Gastrocnemius medialis (tissue), 4 donors: Measurements from ENCODE around the gene PRLH. TPM values are rescaled to one million over a fixed set of nuclear protein-coding genes. Genes with fewer than 3 reads are reported as not detected.

Experiments
- ATAC-seq, 2 donors: fragments of 150-250 bp; one replicate each; pipeline ENCODE4 v1.9.1; 2016
- DNase-seq, 2 donors: peaks; one replicate each; pipeline ENCODE4 v3.0.0-alpha.2; 2019
- H3K27ac ChIP-seq, 4 donors: fragments of 200-600 bp; sonication (generic); 1 replicate in 1 of 4; 2 replicates in 3 of 4; pipeline ENCODE4 v1.5.1; 2016 to 2018; ENCODE audit warnings: mild to moderate bottlenecking in 2 of 4, moderate library complexity in 1 of 4
- H3K27me3 ChIP-seq, 3 donors: fragments of 200-600 bp; sonication (generic) in 2 of 3; 1 replicate in 1 of 3; 2 replicates in 2 of 3; pipeline versions ENCODE4 v1.5.1 to v1.6.0; 2016 to 2019; ENCODE audit warnings: mild to moderate bottlenecking in 1 of 3, moderate library complexity in 1 of 3
- H3K36me3 ChIP-seq, 2 donors: fragments of 200-600 bp; sonication (generic) in 1 of 2; one replicate each; pipeline ENCODE4 v1.5.1; 2017 to 2018
- H3K4me1 ChIP-seq, 2 donors: fragments of 200-600 bp; sonication (generic) in 1 of 2; one replicate each; pipeline ENCODE4 v1.5.1; 2016 to 2017; ENCODE audit warnings: mild to moderate bottlenecking in 2 of 2
- H3K4me3 ChIP-seq, 4 donors: fragments of 200-600 bp; sonication (generic) in 3 of 4; 1 replicate in 1 of 4; 2 replicates in 3 of 4; pipeline ENCODE4 v1.5.1; 2016 to 2019; ENCODE audit warnings: mild to moderate bottlenecking in 2 of 4
- H3K9me3 ChIP-seq, 3 donors: fragments of 200-600 bp; sonication (generic) in 2 of 3; 1 replicate in 1 of 3; 2 replicates in 2 of 3; pipeline ENCODE4 v1.5.1; 2016 to 2019
- CTCF ChIP-seq, 5 experiments: fragments of 450-650 bp in 3 of 5; fragments of 200-600 bp in 2 of 5; sonication (generic) in 2 of 5; IDR thresholded peaks in 4 of 5; conservative IDR thresholded peaks in 1 of 5; 1 replicate in 4 of 5; 2 replicates in 1 of 5; pipeline ENCODE4 v1.5.1; 2016 to 2019; ENCODE audit warnings: antibody characterized with exemption in 5 of 5, mild to moderate bottlenecking in 3 of 5, moderate library complexity in 3 of 5
- POLR2A ChIP-seq, 2 donors: fragments of 450-650 bp; IDR thresholded peaks; one replicate each; pipeline ENCODE4 v1.6.1; 2017; ENCODE audit warnings: antibody characterized with exemption in 2 of 2, mild to moderate bottlenecking in 2 of 2, moderate library complexity in 2 of 2
- in situ Hi-C, 4 donors: fragments of 200-750 bp; cut with MboI; loops; one replicate each; pipeline versions ENCODE4 v1.15.0 to v1.8.0; 2017; ENCODE audit warnings: low sequenced_read_pairs in 4 of 4
- intact Hi-C: fragments of 100-400 bp; cut with DNase I; formaldehyde crosslinking; loops from one replicate; pipeline ENCODE4 v1.15.1; 2023; ENCODE audit warnings: low total_unique reads
- total RNA-seq, 4 donors: library from RNA; depleted of rRNA; stranded (reverse); fragments of >200 nt; gene quantifications; one replicate each; pipeline versions ENCODE4 v1.1.0 to v1.2.3, GENCODE V29; 2016

The PRLH gene
- total RNA-seq, 4 donors from 2014 or later: not detected

GRCh38 chr2:237538001-237538720, 28.2 kb upstream of the PRLH start:
- in situ Hi-C loops: no loop called here
- H3K4me1 ChIP-seq: peaks cover 6 to 10% of the 10 kb centered on the region in 2 donors

GRCh38 chr2:237538901-237539300, 27.5 kb upstream of the PRLH start:
- intact Hi-C loops: no loop called here
- peaks cover 6 to 10% of the 10 kb centered on the region in 2 donors for H3K4me1 ChIP-seq
- H3K9me3 ChIP-seq: no peaks in the 10 kb centered on the region
- no peaks in the 10 kb centered on the region for H3K36me3 ChIP-seq
- H3K4me3 ChIP-seq: no peak overlapping the region
- no peak overlapping the region for H3K27ac ChIP-seq
- DNase-seq (no peak), ATAC-seq (no peak)
- no peaks in the 10 kb centered on the region for H3K27me3 ChIP-seq
- in situ Hi-C loops: no loop called here
- TF ChIP-seq CTCF (IDR thresholded peaks at IDR 0.05 in 4 of 5, conservative IDR thresholded peaks at IDR 0.05 in 1 of 5) (no peak), POLR2A (IDR thresholded peaks at IDR 0.05) (no peak)

More at GRCh38 chr2:237538001-237538720, 28.2 kb upstream of the PRLH start:
- DNase-seq: no peak
- Histone ChIP-seq H3K27me3 (no peaks in the 10 kb centered on the region), H3K9me3 (no peaks in the 10 kb centered on the region), H3K27ac (no peak overlapping the region), H3K4me3 (no peak overlapping the region), H3K36me3 (no peaks in the 10 kb centered on the region)
- TF ChIP-seq CTCF (IDR thresholded peaks at IDR 0.05 in 4 of 5, conservative IDR thresholded peaks at IDR 0.05 in 1 of 5): no peak
- TF ChIP-seq POLR2A (IDR thresholded peaks at IDR 0.05): no peak
- intact Hi-C loops: no loop called here
- no peak for ATAC-seq

- no peak for TF ChIP-seq POLR2A (IDR thresholded peaks at IDR 0.05)
- Histone ChIP-seq H3K36me3 (no peaks in the 10 kb centered on the region), H3K27me3 (no peaks in the 10 kb centered on the region), H3K9me3 (no peaks in the 10 kb centered on the region), H3K27ac (no peak overlapping the region), H3K4me3 (no peak overlapping the region), H3K4me1 (peaks cover 6 to 10% of the 10 kb centered on the region in 2 donors)
- in situ Hi-C loops (no loop called here), intact Hi-C loops (no loop called here)
- no peak for DNase-seq
- ATAC-seq: no peak
Measured at GRCh38 chr2:237539681-237540080, 26.7 kb upstream of the PRLH start.

GRCh38 chr2:237540223-237540775, 26.1 kb upstream of the PRLH start:
- Histone ChIP-seq H3K9me3 (no peaks in the 10 kb centered on the region), H3K4me1 (peaks cover 6 to 10% of the 10 kb centered on the region in 2 donors), H3K4me3 (no peak overlapping the region), H3K27me3 (no peaks in the 10 kb centered on the region), H3K36me3 (no peaks in the 10 kb centered on the region), H3K27ac (no peak overlapping the region)
- no peak for DNase-seq
- ATAC-seq: peak in 1 of 2 donors; percentile 19
- in situ Hi-C loops (no loop called here), intact Hi-C loops (no loop called here)
- no peak for TF ChIP-seq CTCF (IDR thresholded peaks at IDR 0.05 in 4 of 5, conservative IDR thresholded peaks at IDR 0.05 in 1 of 5)
- TF ChIP-seq POLR2A (IDR thresholded peaks at IDR 0.05): no peak

GRCh38 chr2:237540823-237541222, 25.6 kb upstream of the PRLH start:
- ATAC-seq: peak; percentile 75 to 84
- Histone ChIP-seq H3K36me3 (no peaks in the 10 kb centered on the region), H3K9me3 (no peaks in the 10 kb centered on the region), H3K4me1 (peaks cover 6 to 10% of the 10 kb centered on the region in 2 donors), H3K27ac (no peak overlapping the region), H3K4me3 (no peak overlapping the region), H3K27me3 (no peaks in the 10 kb centered on the region)
- peak; percentile 28 to 69 for DNase-seq
- intact Hi-C loops (no loop called here), in situ Hi-C loops (no loop called here)
- TF ChIP-seq POLR2A (IDR thresholded peaks at IDR 0.05) (no peak), CTCF (IDR thresholded peaks at IDR 0.05 in 4 of 5, conservative IDR thresholded peaks at IDR 0.05 in 1 of 5) (no peak)
